ENCODE data around the gene DDX6. TPM values are rescaled to one million over a fixed set of nuclear protein-coding genes. Genes with fewer than 3 reads are reported as not detected.
"Not testable (repeated sequence)": the region's sequence is repeated elsewhere in the genome, so short reads cannot be mapped to it uniquely, and the experiment has no call there.

The DDX6 gene
- polyA plus RNA-seq, 4 donors, result 117 to 143 (median 122) TPM

DNA sequence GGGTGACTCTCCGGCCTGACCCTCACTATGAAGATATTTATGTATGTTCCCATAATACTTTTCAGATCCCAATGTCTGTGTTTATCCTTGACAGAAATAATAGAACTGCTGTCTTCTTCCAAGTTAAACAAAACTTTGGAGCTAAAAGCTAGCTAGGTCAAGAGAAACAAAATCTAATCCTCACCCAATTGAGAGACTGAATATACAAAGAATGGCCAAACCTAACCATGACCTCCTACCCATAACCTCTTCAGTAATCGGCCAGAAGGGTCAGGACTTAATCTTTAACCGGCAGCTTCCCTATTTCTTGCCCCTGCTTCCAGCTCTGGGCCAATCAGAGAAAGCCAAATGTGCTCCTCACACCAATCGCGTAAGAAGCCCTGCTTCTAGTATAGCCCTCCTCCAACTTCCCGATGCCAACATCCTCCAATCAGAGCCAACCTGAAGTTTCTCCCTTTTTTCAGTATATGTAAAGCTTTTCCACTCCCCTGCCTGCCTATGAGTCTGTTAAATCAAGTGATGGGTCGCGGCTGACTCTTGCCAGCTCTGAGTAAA, 1.7 kb upstream of the DDX6 start:
- peak; percentile 67 to 76 (median 72) for DNase-seq (ENCODE audit: low read depth in 4 of 4, low spot score in 2 of 4)

DNA sequence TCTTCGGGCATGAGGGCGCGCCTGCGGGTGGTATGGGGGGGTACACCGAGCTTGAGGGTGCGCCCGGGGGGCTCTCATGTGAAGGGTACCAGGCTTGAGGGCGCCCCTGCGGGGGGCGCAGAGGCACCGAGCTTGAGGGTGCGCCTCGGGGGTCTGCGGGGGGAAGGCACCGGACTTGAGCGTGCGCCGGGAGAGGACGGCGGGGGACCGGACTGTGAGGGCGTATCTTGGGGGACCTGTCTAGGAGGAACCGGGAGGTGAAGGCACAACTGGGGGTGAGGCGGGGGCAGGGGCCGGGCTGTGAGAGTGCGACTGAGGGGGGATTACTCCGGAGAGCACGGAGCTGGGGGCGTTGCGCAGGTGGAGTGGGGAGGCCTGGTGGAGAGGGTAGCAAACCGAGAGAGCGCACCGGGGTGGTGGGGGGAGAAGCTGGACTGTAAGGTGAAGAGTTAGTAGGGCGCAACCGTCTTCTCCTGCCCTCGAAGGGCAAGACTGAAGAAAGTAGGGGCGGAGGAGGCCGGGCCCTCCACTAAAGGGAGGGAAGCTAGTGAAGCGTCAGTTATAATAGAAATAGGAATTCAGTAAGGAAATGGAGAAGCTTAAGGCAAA, 1.1 kb upstream of the DDX6 start:
- peak in 1 of 4 donors; percentile 21 for DNase-seq (ENCODE audit: low read depth in 4 of 4, low spot score in 2 of 4)

DNA sequence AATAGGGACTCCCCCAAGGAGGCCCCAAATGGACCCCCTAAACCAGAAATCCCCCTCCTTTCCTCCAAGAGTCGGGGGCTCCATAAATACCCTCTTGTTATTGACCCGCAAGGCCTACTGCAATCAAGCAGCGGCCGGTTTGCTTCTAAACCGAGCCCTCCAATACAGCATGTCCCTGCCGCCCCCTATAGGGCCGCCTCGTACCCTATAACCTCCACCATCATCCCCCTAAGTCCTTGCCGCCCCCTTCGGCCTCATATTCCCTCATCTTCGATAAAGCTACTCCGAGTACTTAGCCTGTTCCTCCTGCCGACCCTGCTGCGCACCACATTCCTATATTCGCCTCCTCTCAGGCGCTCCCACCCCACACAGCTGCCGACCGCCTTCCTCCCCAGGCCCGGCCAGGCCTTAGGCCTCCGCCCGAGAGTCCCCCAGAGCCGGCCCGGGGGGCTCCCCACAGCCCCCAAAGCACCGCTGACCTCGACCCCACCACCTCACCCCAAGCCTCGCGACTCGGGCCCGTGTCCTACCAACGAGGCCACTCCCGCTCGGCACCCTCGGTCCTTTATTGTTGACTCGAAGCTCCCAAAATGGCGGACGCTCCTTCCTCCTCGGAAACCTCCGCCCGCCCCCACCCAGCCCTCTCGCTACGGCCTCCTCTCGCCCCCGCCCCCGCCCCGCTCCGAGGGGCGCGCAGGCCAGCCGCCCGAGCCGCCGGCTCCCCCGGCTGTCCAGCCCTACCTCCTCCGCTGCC, 430 bp downstream of the DDX6 start:
- DNase-seq (ENCODE audit: low read depth in 4 of 4, low spot score in 2 of 4), result peak; percentile 56 to 88 (median 80)

DNA sequence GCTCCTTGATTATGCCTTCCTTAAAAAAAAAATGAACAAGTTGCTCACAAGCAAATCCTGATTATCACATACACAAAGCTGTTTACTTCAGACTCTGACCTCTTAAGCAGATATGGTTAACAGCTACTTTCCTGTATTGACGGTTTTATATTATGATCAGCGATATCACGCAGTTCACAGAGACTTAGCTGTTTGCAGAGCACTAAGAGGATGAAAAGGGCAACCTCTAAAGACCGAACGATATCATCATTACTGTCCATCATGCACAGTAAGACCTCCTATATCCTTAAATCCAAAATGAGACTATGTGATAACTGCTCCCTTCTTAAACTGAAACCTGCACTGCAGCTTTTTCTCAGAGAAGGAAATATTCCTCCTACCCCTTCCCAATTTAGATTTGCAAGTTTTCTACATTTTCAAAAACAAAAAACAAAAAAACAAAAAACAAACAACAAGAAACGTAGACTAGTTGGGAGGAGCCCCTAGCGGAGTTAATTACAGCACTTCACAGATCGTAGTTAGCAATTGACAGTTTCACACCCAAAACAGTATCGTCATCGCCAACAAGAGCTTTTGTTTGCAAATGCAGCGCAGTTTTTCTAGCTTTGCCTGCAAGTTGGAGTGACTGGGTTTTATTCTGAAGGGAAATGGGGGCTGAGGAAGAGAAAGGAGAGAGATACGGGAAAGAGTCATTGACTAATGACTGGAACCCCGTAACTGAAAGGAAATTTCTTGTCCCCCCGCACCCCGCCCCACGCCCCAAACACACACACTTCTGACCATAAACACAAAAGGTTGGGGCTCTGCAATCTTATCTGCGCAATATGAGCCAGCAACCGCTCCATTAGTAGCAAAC, 1.2 kb downstream of the DDX6 start:
- peak; percentile 31 to 64 (median 44) for DNase-seq (ENCODE audit: low read depth in 4 of 4, low spot score in 2 of 4)

DNA sequence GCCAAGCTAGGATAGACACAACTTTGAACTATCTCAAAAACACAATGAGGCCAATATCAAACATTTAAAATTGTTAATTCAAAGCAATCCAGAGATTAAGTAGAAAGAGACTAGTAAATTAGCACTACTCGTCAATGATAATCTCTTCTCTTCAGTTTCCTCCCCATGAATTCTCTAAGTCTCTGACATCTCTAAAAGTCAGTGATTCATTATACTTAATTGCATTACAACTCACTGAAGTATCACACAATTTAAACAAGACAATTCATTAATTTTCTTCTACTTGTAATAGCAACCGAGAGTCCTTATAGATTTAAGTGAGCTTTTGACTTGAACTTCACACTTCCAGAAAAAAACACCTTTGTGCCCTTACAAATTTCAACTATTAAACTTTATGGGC, 4.3 kb downstream of the DDX6 start:
- DNase-seq (ENCODE audit: low read depth in 4 of 4, low spot score in 2 of 4), result no peak

DNA sequence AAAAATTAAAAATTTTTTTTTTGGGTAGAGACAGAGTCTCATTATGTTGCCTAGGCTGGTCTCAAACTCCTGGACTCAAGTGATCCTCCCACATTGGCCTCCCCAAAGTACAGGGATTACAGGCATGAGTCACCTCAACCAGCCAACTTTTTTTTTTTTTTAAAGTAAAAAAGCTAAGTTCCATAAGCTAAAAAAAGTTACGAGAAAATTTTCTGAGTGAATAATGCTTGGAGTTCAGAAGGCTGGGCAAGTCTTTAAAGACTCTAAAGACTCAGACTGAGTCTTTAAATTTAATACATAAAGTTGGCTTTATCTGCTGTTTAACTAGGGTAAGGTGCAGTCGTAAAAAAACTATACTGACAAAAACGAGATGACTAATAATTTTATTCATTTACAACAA, 5.6 kb downstream of the DDX6 start:
- DNase-seq (ENCODE audit: low read depth in 4 of 4, low spot score in 2 of 4), result no peak

DNA sequence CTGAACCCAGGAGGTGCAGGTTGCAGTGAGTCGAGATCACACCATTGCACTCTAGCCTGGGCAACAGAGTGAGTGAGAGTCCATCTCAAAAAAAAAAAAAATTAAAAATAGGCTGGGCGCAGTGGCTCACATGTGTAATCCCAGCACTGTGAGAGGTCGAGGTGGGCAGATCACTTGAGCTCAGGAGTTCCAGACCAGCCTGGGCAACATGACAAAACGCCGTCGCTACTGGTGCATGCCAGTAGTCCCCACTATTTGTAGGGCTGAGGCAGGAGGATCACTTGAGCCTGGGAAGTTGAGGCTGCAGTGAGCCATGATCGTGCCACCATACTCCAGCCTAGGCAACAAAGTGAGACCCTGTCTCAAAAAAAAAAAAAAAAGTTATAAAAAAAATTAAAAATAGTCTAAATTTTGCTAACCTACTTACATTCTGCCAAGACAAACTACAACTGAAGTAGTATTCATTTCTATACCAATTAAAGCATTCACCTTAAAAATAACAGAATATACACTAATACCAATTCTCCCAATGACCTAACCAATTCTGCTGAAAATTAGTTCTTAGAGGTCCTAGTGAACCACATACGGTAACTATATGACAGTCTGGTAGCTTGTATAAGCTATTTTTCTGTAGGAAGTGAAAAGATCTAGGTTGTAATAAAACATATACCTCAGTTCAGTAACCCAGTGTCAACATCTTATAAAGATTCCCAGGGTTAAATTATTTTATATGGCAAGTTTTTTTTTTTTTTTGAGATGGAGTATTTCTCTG, 7.1 kb downstream of the DDX6 start:
- DNase-seq (ENCODE audit: low read depth in 4 of 4, low spot score in 2 of 4), result no peak

DNA sequence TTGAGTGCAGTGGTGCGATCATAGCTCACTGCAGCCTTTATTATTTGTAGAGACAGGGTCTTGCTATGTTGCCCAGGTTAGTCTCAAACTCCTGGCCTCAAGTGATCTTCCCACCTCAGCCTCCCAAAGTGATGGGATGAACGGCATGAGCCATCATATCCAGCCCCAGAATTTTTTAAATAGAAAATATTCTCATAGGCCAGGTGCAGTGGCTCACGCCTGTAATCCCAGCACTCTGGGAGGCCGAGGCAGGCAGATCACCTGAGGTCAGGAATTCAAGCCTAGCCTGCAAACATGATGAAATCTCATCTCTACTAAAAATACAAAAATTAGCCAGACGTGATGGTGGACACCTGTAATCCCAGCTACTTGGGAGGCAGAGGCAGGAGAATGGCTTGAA, 7.6 kb downstream of the DDX6 start:
- not testable (repeated sequence) for DNase-seq (ENCODE audit: low read depth in 4 of 4, low spot score in 2 of 4)

DNA sequence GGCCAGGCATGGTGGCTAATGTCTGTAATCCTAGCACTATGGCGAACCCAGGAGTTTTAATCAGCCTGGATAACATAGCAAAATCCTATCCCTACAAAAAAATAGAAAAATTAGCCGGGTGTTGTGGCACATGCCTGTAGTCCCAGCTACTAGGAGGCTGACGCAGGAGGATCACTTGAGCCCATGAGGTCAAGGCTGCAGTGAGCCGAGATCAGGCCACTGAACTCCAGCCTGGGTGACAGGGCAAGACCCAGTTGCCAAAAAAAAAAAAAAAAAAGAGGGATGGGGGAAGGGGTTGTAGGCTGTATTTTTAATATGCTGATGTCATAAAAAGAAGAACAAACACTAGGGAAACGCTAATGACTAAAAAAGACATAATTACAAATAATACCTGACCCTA, 12.1 kb downstream of the DDX6 start:
- DNase-seq (ENCODE audit: low read depth in 4 of 4, low spot score in 2 of 4), result no peak

DNA sequence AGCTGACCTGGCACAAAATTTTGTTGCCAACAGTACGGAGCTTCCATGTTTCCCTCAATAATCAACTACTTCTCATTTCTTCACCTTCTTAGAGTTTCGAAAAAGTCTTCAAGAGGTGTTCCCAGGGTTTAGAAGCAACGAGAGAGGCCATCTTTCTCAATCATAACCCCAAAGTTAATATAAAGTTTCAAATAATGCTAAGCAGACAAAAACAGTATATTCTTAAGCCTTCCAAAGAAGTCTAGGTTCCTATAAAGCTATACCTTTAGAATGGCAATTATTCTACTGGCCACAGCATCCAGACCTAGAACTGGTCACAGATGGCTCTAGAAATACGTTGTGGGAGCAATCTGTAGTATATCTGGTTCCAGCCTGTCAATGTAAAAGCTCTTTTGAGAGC, 16.9 kb downstream of the DDX6 start:
- no peak for DNase-seq (ENCODE audit: low read depth in 4 of 4, low spot score in 2 of 4)

DNA sequence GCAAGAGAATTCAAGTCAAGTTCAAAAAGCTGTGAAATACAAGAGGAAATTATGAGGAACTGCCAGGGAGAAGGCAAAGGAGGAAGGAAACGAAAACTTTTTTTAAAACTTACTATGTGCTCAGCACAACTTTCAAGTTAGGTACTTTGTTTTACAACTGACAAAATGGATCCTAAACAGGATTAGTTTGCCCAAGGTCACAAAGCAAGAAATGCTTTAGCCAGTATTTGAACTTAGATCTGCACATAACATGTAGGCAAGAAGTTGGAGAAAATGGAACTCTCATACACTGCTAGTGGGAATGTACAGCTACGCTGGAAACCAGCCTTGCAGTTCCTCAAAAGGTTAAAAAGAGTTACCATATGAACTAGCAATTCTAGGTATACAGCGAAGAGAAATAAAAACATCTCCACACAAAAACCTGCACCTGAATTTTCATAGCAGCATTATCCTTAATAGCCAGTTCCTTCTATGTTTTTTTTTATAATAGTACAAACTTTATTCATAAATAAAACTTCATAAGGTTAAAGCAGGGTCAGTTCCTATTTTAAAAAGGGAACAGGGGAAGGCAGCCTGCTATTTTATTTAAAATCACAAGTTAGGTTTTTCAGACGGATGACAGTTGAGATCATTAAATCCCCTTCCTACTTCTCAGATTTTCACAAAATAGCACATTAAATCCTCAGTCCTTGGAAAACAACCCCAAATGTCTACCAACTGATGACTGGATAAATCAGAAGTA, 19.2 kb downstream of the DDX6 start:
- DNase-seq (ENCODE audit: low read depth in 4 of 4, low spot score in 2 of 4), result no peak

DNA sequence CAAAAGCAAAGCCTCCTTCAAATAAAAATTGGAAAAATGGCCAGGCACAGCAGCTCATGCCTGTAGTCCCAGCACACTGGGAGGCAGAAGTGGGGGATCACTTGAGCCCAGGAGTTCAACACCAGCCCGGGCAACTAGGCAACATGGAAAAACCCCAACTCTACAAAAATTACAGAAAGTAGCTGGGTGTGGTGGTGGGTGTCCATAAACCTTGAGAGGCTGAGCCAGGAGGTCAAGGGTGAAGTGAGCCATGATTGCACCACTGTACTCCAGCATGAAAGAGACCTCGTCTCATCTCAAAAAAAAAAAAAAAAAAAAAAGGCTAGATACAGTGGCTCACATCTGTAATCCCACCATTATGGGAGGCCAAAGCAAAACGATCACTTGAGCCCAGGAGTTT, 22.3 kb downstream of the DDX6 start:
- no peak for DNase-seq (ENCODE audit: low read depth in 4 of 4, low spot score in 2 of 4)

DNA sequence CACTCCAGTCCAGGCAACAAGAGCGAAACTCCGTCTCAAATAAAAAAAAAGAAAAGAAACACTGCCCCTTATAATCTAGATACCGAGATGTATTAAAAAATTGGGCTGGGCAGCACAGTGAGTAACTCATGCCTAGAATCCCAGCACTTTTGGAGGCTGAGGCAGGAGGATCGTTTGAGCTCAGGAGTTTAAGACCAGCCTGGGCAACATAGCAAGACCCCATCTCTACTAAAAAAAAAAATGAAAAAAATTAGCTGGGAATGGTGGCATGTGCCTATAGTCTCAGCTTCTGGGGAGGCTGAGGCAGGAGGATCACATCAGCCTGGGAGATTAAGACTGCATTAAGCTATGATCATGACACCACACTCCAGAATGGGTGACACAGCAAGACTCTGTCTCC, 24.9 kb downstream of the DDX6 start:
- DNase-seq (ENCODE audit: low read depth in 4 of 4, low spot score in 2 of 4), result no peak

DNA sequence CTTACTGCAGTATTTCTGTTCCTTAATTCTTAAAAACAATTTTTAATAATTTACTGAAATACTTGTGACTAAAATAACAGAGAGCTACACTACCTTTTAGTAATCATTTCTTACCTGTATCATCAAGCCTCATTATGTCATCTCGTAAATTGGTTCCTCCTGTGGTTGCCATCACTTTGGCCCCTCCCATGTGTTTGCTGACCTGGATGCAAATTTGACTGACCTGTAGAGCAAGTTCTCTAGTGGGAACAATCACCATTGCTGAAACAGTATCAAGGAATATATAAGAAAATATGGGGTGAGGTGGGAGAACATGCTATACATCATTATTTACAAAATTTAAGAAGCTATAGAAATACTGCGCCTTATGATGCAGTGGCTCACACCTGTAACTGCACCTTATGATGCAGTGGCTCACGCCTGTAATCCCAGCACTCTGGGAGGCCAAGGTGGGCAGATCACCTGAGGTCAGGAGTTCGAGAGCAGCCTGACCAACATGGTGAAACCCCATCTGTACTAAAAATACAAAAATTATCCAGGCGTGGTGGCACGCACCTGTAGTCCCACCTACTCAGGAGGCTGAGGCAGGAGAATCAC, 25.8 kb downstream of the DDX6 start:
- DNase-seq (ENCODE audit: low read depth in 4 of 4, low spot score in 2 of 4), result not testable (repeated sequence)

DNA sequence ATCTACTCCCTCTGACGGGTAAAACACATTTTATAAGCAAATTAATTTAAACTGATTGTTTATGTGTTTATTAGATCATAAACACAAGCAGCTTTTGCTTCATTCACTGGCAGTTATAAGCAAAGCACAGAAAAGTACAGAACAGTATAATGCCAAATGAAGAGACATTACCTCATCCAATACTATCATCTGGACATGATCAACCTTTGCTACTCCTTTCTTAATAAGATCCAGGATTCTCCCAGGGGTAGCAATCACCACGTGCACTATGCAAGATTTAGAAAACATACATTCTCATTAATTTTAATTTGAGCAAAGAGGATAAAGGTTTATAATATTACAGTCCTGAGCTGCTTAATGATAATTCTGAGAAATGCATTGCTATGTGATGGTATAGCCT, 27.9 kb downstream of the DDX6 start:
- no peak for DNase-seq (ENCODE audit: low read depth in 4 of 4, low spot score in 2 of 4)

DNA sequence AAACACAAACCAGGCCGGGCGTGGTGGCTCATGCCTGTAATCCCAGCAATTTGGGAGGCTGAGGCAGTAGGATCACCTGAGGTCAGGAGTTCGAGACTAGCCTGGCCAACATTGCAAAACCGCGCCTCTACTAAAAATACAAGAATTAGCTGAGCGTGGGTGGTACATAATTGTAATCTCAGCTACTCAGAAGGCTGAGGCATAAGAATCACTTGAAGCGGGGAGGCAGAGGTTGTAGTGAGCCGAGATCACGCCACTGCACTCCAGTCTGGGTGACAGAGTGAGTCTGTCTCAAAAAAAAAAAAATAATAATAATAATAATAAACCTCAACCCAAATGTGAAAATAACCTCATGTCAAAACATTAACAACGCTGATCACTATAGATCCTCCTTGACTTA, 29.0 kb downstream of the DDX6 start:
- DNase-seq (ENCODE audit: low read depth in 4 of 4, low spot score in 2 of 4), result not testable (repeated sequence)

DNA sequence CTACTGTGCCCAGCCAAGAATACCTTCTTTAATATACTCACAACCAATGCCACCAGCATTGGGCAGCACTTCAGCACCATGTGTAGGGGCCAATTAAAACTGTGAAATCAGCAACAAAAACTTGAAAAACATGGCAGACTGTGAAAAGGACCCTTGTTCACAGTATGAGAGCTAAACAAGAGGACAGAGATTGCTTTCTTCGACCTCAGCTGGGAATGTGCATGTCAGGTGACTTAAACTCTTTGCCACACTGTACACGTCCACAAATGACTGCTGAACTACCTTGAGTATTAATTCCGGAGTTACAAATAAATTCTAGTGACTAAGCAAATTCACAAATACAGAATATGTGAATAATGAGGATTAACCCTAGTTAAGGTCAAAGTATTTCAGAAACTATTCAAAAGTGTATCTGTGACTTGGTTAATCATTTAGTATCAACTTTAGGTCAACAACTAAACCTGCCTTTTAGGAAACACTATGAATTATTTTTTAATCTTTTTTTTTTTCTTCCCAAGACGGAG, 33.0 kb downstream of the DDX6 start:
- DNase-seq (ENCODE audit: low read depth in 4 of 4, low spot score in 2 of 4), result no peak

DNA sequence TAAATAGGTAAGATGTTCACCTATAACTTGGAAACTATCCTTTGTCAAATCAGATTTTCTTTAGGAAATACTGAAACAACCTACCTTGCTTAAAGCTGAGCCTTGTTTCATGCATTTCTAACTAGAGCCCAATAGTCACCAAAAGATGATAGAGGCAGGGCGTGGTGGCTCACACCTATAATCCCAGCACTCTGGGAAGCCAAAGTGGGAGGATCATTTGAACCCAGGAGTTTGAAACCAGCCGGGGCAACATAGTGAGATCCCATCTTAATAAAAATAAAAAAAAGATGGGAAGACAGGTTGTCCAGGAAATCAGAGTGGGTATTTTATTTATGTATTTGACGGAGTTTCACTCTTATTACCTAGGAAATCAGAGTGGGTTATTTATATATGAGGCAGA, 38.3 kb downstream of the DDX6 start:
- DNase-seq (ENCODE audit: low read depth in 4 of 4, low spot score in 2 of 4), result no peak

DNA sequence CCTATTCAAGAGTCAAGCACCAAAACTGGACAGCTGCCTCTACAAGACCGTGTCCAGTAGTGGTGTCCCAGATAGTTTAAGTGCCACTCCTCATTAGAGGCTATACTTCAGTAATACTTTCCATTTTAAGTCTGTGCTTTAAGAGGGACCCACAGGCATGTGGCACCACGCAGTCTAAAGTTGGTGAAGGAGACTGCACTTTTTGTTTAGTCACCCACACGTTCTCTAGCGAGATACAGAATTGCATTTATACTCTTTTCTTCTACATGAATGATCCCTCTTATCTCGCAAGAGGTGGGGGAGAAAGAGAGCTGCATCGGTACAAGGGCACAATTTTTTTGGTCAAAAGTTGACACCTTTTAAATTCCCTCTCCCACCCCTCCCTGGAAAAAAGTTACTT, 41.5 kb downstream of the DDX6 start:
- DNase-seq (ENCODE audit: low read depth in 4 of 4, low spot score in 2 of 4), result no peak

Data from left renal cortex interstitium (tissue), 4 donors.